T-helper 1 cell treated with Interleukin-12 subunit alpha and Interleukin-12 subunit beta and Interleukin-4 antibody, amounts not matched to agents 30 ng/mL and 1 ng/mL, for 36 hours (primary cell): ENCODE data around the gene CTNS. TPM values are rescaled to one million over a fixed set of nuclear protein-coding genes. Genes with fewer than 3 reads are reported as not detected.
"Not testable (repeated sequence)": the region's sequence is repeated elsewhere in the genome, so short reads cannot be mapped to it uniquely, and the experiment has no call there.

Experiments used
- intact Hi-C: fragments of 100-400 bp; cut with micrococcal nuclease; formaldehyde crosslinking; loops from one replicate; pipeline ENCODE4 v1.15.1; 2024
- total RNA-seq: library from RNA; stranded (reverse); gene quantifications from 2 replicates; pipeline ENCODE4 v1.2.3, GENCODE V29; 2022

Gene CTNS
- total RNA-seq, 1 donor from 2014 or later, result 21.3 TPM

GRCh38 chr17:3705718-3705984 is 69.1 kb downstream of the CTNS start:
- intact Hi-C loops, result not testable (repeated sequence)

DNA sequence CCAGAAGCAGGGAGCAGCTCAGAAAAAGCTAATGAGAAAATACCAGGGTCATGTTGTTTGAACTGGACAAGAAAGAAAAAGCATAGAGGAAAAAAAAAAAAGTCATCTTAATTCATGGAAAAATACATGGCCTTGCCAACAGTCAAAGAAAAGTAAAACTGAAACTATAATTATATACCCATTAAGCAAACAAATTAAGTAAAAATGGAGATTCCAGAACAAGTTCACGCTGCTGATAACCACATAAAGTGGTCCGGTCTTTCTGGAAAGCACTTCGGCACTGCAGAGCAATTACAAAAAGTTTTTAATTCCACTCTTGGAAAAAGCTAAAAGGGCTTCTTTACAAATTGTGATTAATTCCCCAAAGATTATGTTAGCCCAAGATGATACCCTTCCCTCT is 71.8 kb downstream of the CTNS start:
- intact Hi-C loops, result no loop called here

- intact Hi-C loops, result loop anchor here (1.0 kb wide), 7 partner anchors 12 to 135 kb away; partner anchors contain the start of genes EMC6, HASPIN, NCBP3 and TAX1BP3
Measured at GRCh38 chr17:3710951-3711383, 74.4 kb downstream of the CTNS start.

Other genes starting within 250 kb of the CTNS start
- not detected in 2 replicates for gene OR1E1, start 238.3 kb upstream of the CTNS start, total RNA-seq
- not detected in 2 replicates for gene OR3A3, start 225.4 kb upstream of the CTNS start, total RNA-seq
- gene OR1E2, start 202.9 kb upstream of the CTNS start, total RNA-seq, result not detected in 2 replicates
- 0.20 TPM in 1 of 2 replicates, not detected in the other for gene SPATA22, start 164.9 kb upstream of the CTNS start, total RNA-seq
- not detected in 2 replicates for gene ASPA, start 160.8 kb upstream of the CTNS start, total RNA-seq
- gene TRPV3, start 78.9 kb upstream of the CTNS start, total RNA-seq, result 0.20 and 0.37 TPM in 2 replicates
- gene TRPV1, start 27.3 kb upstream of the CTNS start, total RNA-seq, result 7.7 and 9.0 TPM in 2 replicates
- 11.4 and 13.2 TPM in 2 replicates for gene SHPK, start 510 bp upstream of the CTNS start, total RNA-seq
- 28.4 TPM in 2 replicates for gene TAX1BP3, start 31.8 kb downstream of the CTNS start, total RNA-seq
- gene EMC6, start 32.1 kb downstream of the CTNS start, total RNA-seq, result 38.1 and 42.5 TPM in 2 replicates
- gene P2RX5, start 59.4 kb downstream of the CTNS start, total RNA-seq, result 216 and 220 TPM in 2 replicates
- gene HASPIN, start 87.1 kb downstream of the CTNS start, total RNA-seq, result 26.8 and 26.9 TPM in 2 replicates
- 45.7 and 45.9 TPM in 2 replicates for gene ITGAE, start 164.4 kb downstream of the CTNS start, total RNA-seq
- 45.7 and 49.4 TPM in 2 replicates for gene NCBP3, start 209.5 kb downstream of the CTNS start, total RNA-seq